ENCODE measurements around the gene AMBRA1.
A peak's percentile ranks its signal among the peaks of the same experiment; 100 is the strongest.

Gene AMBRA1

GRCh38 chr11:46570790-46571398 is 22.9 kb downstream of the AMBRA1 start:
- DNase-seq: no peak

GRCh38 chr11:46565232-46565840 is 28.5 kb downstream of the AMBRA1 start:
- DNase-seq: no peak

GRCh38 chr11:46564459-46564858 is 29.4 kb downstream of the AMBRA1 start:
- DNase-seq: no peak

GRCh38 chr11:46562527-46562926 is 31.3 kb downstream of the AMBRA1 start:
- DNase-seq: no peak

- no peak for DNase-seq
Measured at GRCh38 chr11:46560300-46560991, 33.4 kb downstream of the AMBRA1 start.

- DNase-seq: no peak
Measured at GRCh38 chr11:46559815-46560214, 34.0 kb downstream of the AMBRA1 start.

GRCh38 chr11:46557684-46558151 is 36.1 kb downstream of the AMBRA1 start:
- no peak for DNase-seq

GRCh38 chr11:46555267-46556054 is 38.4 kb downstream of the AMBRA1 start:
- DNase-seq: no peak

- no peak for DNase-seq
Measured at GRCh38 chr11:46554213-46555147, 39.3 kb downstream of the AMBRA1 start.

- no peak for DNase-seq
Measured at GRCh38 chr11:46553814-46554212, 40.0 kb downstream of the AMBRA1 start.

GRCh38 chr11:46551261-46551660 is 42.6 kb downstream of the AMBRA1 start:
- no peak for DNase-seq

GRCh38 chr11:46547579-46547978 is 46.2 kb downstream of the AMBRA1 start:
- DNase-seq: no peak

GRCh38 chr11:46543564-46543963 is 50.3 kb downstream of the AMBRA1 start:
- no peak for DNase-seq

GRCh38 chr11:46541593-46542371 is 52.0 kb downstream of the AMBRA1 start:
- DNase-seq: no peak

- no peak for DNase-seq
Measured at GRCh38 chr11:46540807-46541206, 53.0 kb downstream of the AMBRA1 start.

GRCh38 chr11:46537537-46538295 is 56.1 kb downstream of the AMBRA1 start:
- peak; percentile 32 for DNase-seq

GRCh38 chr11:46537121-46537520 is 56.7 kb downstream of the AMBRA1 start:
- no peak for DNase-seq

GRCh38 chr11:46535688-46536087 is 58.1 kb downstream of the AMBRA1 start:
- no peak for DNase-seq

GRCh38 chr11:46534711-46535110 is 59.1 kb downstream of the AMBRA1 start:
- no peak for DNase-seq

- no peak for DNase-seq
Measured at GRCh38 chr11:46533396-46534100, 60.3 kb downstream of the AMBRA1 start.
